Measurements from ENCODE around the gene PLXNA4.

Gene PLXNA4

DNA sequence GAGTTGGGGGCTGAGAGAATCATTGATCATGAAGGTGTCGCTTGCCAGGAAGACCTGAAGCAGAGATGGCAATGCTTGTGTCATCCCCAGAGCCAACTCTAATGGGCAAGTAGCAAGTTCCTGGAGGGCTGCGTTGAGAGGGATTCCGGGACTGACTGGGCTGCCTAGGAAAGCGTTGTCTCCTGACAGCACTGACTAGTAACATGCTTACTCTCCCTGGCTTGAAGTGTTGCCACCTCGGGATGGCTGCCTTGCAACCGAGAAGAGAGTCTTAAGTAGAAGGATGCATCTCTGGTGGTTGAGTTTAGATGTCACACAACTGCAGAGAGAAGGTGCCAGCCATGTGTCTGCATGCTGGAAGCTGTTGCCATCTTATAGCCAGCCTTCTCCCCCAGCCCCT is 453.4 kb downstream of the PLXNA4 start:
- DNase-seq, result no peak

- no peak for DNase-seq
Measured at GRCh38 chr7:132121987-132122386, 454.3 kb downstream of the PLXNA4 start.

- DNase-seq, result no peak
Measured at GRCh38 chr7:132118641-132119040, 457.6 kb downstream of the PLXNA4 start.

GRCh38 chr7:132117636-132118035 is 458.6 kb downstream of the PLXNA4 start:
- DNase-seq, result no peak

- no peak for DNase-seq
Measured at GRCh38 chr7:132117181-132117580, 459.1 kb downstream of the PLXNA4 start.

DNA sequence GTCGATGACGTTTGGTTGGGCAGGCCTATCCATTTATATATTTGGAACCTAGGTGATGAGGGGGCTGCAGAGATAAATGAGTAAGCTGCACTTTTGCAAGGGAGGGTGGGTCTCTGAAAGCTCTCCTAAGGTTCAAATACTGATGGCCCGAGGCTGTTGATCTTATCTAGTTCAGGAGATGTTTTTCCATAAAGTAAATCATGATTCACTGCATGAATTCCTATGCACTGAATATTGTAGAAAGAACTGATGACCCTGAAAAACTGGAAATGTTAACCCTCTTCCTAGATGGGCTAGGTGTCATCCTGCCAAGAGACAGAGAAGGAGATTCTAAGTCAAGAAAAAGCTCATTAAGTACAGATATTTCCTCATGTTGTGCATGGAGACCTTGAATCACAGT is 459.9 kb downstream of the PLXNA4 start:
- DNase-seq, result no peak

DNA sequence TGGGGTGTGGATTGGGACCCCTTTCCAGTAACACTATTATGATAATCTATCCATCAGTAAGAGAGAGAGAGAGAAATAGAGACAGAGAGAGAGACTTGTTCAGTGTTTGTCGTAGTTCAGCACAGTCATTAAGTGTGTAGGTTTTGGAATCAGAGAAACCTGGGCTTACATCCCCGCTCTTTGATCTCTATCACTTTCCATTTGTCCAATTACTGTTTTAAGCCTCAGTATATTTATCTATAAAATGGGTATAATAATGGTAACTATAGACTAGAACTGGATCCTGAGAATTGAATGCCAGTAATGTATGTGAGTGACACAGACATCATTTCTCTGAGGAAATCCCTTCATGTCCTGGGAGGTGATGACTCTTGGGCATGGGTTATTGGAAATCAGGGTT is 460.5 kb downstream of the PLXNA4 start:
- no peak for DNase-seq

DNA sequence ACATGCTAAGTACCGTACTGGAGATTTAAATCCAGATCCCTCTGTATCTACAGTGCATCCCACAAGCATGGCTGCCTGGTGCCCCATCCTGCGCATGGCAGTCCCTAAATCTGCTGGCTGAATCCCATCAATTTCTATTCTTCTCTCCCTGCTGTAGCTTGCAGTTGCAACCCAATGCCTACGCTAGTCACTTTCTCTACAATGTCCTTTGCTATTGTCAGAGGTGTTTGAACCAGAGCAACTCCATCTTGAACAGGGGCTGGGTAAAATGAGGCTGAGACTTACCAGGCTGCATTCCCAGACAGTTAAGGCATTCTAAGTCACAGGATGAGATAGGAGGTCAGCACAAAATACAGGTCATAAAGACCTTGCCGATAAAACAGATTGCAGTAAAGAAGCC is 461.2 kb downstream of the PLXNA4 start:
- DNase-seq, result no peak

DNA sequence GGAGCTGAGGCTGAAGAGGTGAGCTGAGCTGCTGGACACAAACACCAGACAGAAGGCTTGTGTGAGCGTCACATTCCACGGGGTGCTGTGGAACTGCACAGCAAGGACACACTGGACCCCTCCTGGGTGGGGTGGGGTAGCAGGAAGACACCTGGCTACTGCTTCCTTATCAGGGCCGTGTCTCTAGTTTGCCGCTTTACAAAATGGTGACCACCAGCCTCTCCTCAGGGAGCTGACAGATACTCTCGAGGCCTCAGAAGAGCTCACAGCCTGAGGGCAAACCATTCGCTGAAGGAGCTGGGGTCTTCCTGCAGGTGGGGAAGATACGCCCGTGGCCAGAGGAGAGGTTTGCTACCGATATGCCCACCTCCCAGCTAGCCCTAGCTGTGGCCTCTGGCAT is 461.9 kb downstream of the PLXNA4 start:
- DNase-seq, result no peak

DNA sequence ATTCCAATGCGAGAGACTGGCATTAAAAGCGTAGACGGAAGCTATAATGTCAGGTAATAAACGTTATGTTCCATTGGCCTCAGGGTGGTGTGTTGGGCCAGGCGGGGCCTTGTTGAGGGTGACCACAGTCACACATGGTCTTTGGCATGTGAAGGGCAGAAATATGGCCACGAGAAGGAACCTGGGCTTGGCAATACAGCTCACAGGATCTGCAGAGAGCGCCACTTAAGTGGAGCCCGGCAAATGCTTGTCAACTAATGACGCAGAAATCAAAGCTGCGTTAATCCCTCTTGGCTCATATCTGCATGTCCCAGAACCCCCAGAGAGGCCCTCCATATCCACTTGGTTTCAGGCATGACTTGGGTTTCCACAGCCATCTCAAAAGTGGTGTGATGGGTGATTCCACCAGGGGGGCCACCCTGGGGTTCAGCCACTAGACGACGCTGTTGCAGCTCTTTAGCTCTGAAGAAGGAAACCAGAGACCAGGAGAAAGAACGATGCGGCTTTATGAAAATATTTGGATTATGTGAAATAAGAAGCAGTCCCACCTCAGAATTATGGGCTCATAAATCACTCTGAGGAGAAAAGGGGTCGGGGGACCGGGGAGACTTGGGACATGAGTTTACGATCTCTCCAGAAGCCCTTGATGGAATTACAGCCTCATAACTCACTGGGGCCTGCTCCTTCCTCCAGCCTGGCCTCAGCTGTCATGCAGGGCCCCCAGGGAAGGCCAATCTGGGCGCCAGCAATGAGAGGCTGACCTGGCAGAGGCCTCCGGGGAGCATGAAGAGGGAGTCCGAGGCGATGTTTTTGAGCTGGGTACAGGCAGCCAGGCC is 462.5 kb downstream of the PLXNA4 start:
- DNase-seq, result no peak

GRCh38 chr7:132112657-132113056 is 463.6 kb downstream of the PLXNA4 start:
- no peak for DNase-seq

- DNase-seq, result no peak
Measured at GRCh38 chr7:132112106-132112505, 464.2 kb downstream of the PLXNA4 start.

GRCh38 chr7:132110692-132111091 is 465.6 kb downstream of the PLXNA4 start:
- DNase-seq, result no peak

GRCh38 chr7:132109769-132110168 is 466.5 kb downstream of the PLXNA4 start:
- DNase-seq, result no peak

DNA sequence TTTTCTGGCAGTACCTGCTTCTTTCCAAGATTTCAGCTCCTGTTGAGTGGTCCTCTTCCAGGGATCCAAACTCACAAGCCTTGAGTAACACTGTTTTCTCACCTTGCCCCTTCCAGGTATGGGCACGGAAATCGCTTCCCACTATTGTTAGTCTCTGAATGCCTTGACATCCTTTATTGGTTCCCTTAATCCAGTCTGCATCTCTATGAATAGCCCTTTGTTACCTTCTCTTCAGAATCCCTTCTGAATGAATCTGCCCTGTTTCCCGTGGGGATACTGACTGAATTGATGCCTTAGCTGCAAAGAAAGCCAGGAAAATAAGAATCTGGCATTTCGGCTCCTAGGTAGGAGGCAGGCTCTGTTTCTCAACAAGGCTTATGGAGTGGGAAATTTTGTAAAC is 467.7 kb downstream of the PLXNA4 start:
- DNase-seq, result no peak

GRCh38 chr7:132106491-132106890 is 469.8 kb downstream of the PLXNA4 start:
- no peak for DNase-seq

- no peak for DNase-seq
Measured at GRCh38 chr7:132105096-132105495, 471.2 kb downstream of the PLXNA4 start.

DNA sequence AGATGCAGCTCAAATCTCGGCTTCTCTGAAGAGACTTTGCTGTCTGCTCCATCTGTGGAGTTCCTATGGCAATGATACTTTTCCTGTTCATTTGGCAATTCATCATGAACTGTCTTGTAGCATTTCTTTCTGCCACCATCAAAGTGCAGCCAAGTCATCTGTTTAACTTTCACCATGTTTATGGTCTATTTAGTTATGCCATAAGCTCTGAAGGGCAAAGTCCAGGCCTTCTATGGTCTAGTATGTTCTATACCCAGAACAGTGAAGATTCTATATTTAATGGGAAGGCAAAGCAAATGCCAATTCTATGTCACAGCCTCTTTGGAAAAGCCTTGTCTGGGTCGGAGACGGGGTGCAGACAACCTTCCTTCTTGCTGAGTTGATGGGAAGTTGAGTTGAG is 472.6 kb downstream of the PLXNA4 start:
- no peak for DNase-seq

GRCh38 chr7:132102942-132103341 is 473.3 kb downstream of the PLXNA4 start:
- no peak for DNase-seq

- DNase-seq, result no peak
Measured at GRCh38 chr7:132102391-132102790, 473.9 kb downstream of the PLXNA4 start.

- no peak for DNase-seq
Measured at GRCh38 chr7:132100981-132101380, 475.3 kb downstream of the PLXNA4 start.

GRCh38 chr7:132100483-132100882 is 475.8 kb downstream of the PLXNA4 start:
- no peak for DNase-seq

DNA sequence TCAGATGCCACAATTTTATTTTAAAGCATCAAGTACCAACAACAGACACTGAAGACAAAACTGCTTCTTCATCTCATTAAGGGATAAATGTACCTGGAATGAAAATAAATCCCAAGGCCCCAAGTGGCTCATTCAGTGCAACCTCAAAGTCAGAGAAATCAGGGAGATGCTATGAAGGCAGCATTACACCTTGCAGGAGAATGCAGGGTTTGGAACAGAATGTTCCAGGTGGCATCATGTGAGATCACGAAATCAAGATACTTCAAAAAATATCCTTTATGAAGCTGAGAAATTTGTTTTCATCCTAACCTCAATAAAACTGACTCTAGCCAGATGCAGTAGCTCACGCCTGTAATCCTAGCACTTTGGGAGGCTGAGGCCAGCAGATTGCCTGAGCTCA is 477.1 kb downstream of the PLXNA4 start:
- no peak for DNase-seq

GRCh38 chr7:132098327-132098726 is 477.9 kb downstream of the PLXNA4 start:
- DNase-seq, result no peak

GRCh38 chr7:132097550-132098134 is 478.6 kb downstream of the PLXNA4 start:
- DNase-seq, result no peak

All from NCI-H1436 (cell line).